Sigmoid colon (tissue), 3 donors: ENCODE measurements around the gene UBE2E1.

ENCODE experiments used
- POLR2A ChIP-seq, 2 donors: fragments of 450-650 bp; IDR thresholded peaks; one replicate each; pipeline ENCODE4 v1.6.1; 2016; ENCODE audit warnings: antibody characterized with exemption in 2 of 2, mild to moderate bottlenecking in 2 of 2, moderate library complexity in 2 of 2
- TF ChIP-seq, protein P1 (sequence below), 4 experiments: fragments of 450-650 bp in 3 of 4; fragments of 200-600 bp in 1 of 4; IDR thresholded peaks; one replicate each; pipeline ENCODE4 v1.5.1; 2016 to 2019; ENCODE audit warnings: antibody characterized with exemption in 4 of 4, mild to moderate bottlenecking in 3 of 4, moderate library complexity in 2 of 4

DNA sequence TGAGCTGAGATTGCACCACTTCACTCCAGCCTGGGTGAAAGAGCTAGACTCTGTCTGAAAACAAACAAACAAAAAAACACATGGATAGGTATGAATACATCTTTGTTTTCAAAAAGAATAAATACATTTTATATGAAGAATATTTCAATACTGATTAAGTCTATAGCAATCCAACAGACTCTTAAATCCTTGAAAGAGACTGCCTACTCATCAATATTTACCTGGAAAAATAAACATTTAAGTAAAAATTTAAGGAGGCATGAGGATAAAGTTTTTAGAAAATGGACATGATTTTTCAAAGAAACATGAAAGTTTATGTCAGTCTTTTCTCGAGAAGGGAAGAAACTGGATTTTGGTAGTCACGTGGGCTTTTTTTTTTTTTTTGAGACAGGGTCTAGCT, 105.6 kb downstream of the UBE2E1 start:
- TF ChIP-seq, protein P1, sequence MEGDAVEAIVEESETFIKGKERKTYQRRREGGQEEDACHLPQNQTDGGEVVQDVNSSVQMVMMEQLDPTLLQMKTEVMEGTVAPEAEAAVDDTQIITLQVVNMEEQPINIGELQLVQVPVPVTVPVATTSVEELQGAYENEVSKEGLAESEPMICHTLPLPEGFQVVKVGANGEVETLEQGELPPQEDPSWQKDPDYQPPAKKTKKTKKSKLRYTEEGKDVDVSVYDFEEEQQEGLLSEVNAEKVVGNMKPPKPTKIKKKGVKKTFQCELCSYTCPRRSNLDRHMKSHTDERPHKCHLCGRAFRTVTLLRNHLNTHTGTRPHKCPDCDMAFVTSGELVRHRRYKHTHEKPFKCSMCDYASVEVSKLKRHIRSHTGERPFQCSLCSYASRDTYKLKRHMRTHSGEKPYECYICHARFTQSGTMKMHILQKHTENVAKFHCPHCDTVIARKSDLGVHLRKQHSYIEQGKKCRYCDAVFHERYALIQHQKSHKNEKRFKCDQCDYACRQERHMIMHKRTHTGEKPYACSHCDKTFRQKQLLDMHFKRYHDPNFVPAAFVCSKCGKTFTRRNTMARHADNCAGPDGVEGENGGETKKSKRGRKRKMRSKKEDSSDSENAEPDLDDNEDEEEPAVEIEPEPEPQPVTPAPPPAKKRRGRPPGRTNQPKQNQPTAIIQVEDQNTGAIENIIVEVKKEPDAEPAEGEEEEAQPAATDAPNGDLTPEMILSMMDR (IDR thresholded peaks at IDR 0.05) = no peak
- no peak for TF ChIP-seq POLR2A (IDR thresholded peaks at IDR 0.05)
